K562 (cell line): ENCODE data around the gene TMEM158. TPM values are rescaled to one million over a fixed set of nuclear protein-coding genes. Genes with fewer than 3 reads are reported as not detected.
A peak's percentile ranks its signal among the peaks of the same experiment; 100 is the strongest.

Experiments used
- ATAC-seq: fragments of 200-7000 bp; cut with Tn5 transposase; 3 replicates; pipeline ENCODE4 v1.9.1; 2020; ENCODE audit warnings: moderate library complexity
- BruUV-seq: library from RNA; stranded (reverse); fragments of 400-500 nt; replicated peaks from 2 replicates; lab custom pipeline; 2021; lab: Mats Ljungman, UMichigan
- CTCF ChIA-PET: fragments of 300-600 bp; formaldehyde crosslinking; extraction: SDS; loops from one replicate; lab custom pipeline; 2021; ENCODE audit warnings: low intra/inter-chr PET ratio; lab: Yijun Ruan, JAX
- POLR2A ChIA-PET: fragments of 300-600, 350-650 bp; sonication (Branson Sonifier 250); formaldehyde crosslinking; extraction: SDS; loops from one replicate; lab custom pipeline; 2021; ENCODE audit warnings: antibody characterized with exemption, inconsistent platforms; lab: Yijun Ruan, JAX
- DNase-seq, 4 experiments: peaks; one replicate each; pipeline versions ENCODE4 v3.0.0 to v3.0.0-alpha.2; 2011 to 2018; ENCODE audit warnings: low spot score in 3 of 4, mixed read lengths in 3 of 4; ENCODE audit errors: extremely low read depth in 1 of 4
- FAIRE-seq: peaks from 2 replicates; lab custom pipeline; 2011; peaks lifted over from hg19 to GRCh38; lab: Jason Lieb, UNC
- H2AFZ ChIP-seq: 2 replicates; pipeline ENCODE4 v1.6.0; 2011; ENCODE audit warnings: low read depth, low read length, control low read depth, inconsistent platforms
- H3K27ac ChIP-seq: fragments of 200-600 bp; 3 replicates; pipeline ENCODE4 v1.8.0; 2011; ENCODE audit warnings: low read depth, mild to moderate bottlenecking, control low read depth, inconsistent platforms, low read length, moderate library complexity, mixed read lengths; ENCODE audit errors: extremely low read depth
- H3K27me3 ChIP-seq, 2 experiments: fragments of 300-600 bp in 1 of 2; 2 replicates in 1 of 2; 3 replicates in 1 of 2; pipeline versions ENCODE4 v1.6.0 to v1.8.0; 2011; ENCODE audit warnings: inconsistent platforms in 2 of 2, low read length in 2 of 2, mild to moderate bottlenecking in 1 of 2, mixed read lengths in 1 of 2, moderate library complexity in 1 of 2; ENCODE audit not compliant: control insufficient read depth in 2 of 2, insufficient read depth in 2 of 2
- H3K36me3 ChIP-seq: fragments of 300-600 bp; 3 replicates; pipeline ENCODE4 v1.8.0; 2011; ENCODE audit warnings: mild to moderate bottlenecking, low read length, inconsistent platforms; ENCODE audit not compliant: control insufficient read depth, insufficient read depth
- H3K4me1 ChIP-seq, 2 experiments: fragments of 200-600 bp in 1 of 2; replicated peaks in 1 of 2; 2 replicates in 1 of 2; 3 replicates in 1 of 2; pipeline versions ENCODE4 v1.5.1 to v1.8.0; 2011; ENCODE audit warnings: inconsistent platforms in 2 of 2, low read length in 2 of 2, mild to moderate bottlenecking in 1 of 2, mixed read lengths in 1 of 2, moderate library complexity in 1 of 2; ENCODE audit not compliant: control insufficient read depth in 2 of 2, insufficient read depth in 2 of 2
- H3K4me2 ChIP-seq: 2 replicates; pipeline ENCODE4 v1.6.1; 2011; ENCODE audit warnings: low read length, control low read depth, inconsistent platforms, mixed read lengths; ENCODE audit not compliant: insufficient read depth
- H3K4me3 ChIP-seq: fragments of 200-600 bp; sonication (generic), shearing (Covaris generic); 2 replicates; pipeline ENCODE4 v1.5.1; 2016; ENCODE audit warnings: control low read depth, inconsistent platforms
- H3K79me2 ChIP-seq: fragments of 200-600 bp; 3 replicates; pipeline ENCODE4 v1.8.0; 2011; ENCODE audit warnings: low read length, inconsistent platforms; ENCODE audit not compliant: control insufficient read depth, insufficient read depth
- H3K9ac ChIP-seq, 2 experiments: 2 replicates each; pipeline versions ENCODE4 v1.6.0 to v1.6.1; 2011; ENCODE audit warnings: low read depth in 2 of 2, low read length in 2 of 2, control low read depth in 1 of 2, inconsistent platforms in 1 of 2, mild to moderate bottlenecking in 1 of 2, mixed read lengths in 1 of 2; ENCODE audit not compliant: insufficient read depth in 1 of 2
- H3K9me1 ChIP-seq: one replicate; pipeline ENCODE4 v1.6.0; 2011; ENCODE audit warnings: inconsistent platforms, mild to moderate bottlenecking, low read length, moderate library complexity; ENCODE audit not compliant: control insufficient read depth, insufficient read depth
- H3K9me3 ChIP-seq: replicated peaks from 2 replicates; pipeline ENCODE4 v1.5.1; 2011; ENCODE audit warnings: low read depth, low read length, inconsistent platforms; ENCODE audit not compliant: control insufficient read depth, insufficient read depth
- H4K20me1 ChIP-seq: replicated peaks from 2 replicates; pipeline ENCODE4 v1.6.1; 2011; ENCODE audit warnings: low read length, inconsistent platforms, mixed read lengths; ENCODE audit not compliant: control insufficient read depth, insufficient read depth
- BCL6 ChIP-seq: fragments of 250-450 bp; sonication (Bioruptor Pico); IDR thresholded peaks from 2 replicates; pipeline ENCODE4 v1.4.0; 2020
- CBX5 ChIP-seq: IDR thresholded peaks from 2 replicates; pipeline ENCODE4 v1.6.1; 2014; ENCODE audit warnings: low read depth, borderline replicate concordance
- ELK1 ChIP-seq: sonication (generic); formaldehyde crosslinking; IDR thresholded peaks from 2 replicates; pipeline ENCODE4 v1.8.1; 2022; ENCODE audit warnings: missing genetic modification reagents
- FOXP1 ChIP-seq: sonication (generic); formaldehyde crosslinking; IDR thresholded peaks from 2 replicates; pipeline ENCODE4 v1.8.0; 2022; ENCODE audit warnings: mild to moderate bottlenecking, missing genetic modification reagents
- HDAC3 ChIP-seq: fragments of 450-650 bp; IDR thresholded peaks from 2 replicates; pipeline ENCODE4 v1.6.1; 2018; ENCODE audit warnings: borderline replicate concordance, mild to moderate bottlenecking, moderate library complexity; ENCODE audit not compliant: partially characterized antibody
- MAFF ChIP-seq: IDR thresholded peaks from 2 replicates; pipeline ENCODE4 v1.6.1; 2012; ENCODE audit warnings: low read length, improper control_type of control experiment
- OTX1 ChIP-seq: fragments of 450-650 bp; formaldehyde crosslinking; IDR thresholded peaks from 2 replicates; pipeline ENCODE4 v1.4.0; 2022; ENCODE audit warnings: mild to moderate bottlenecking
- RBM22 ChIP-seq: fragments of 200-400 bp; formaldehyde crosslinking; IDR thresholded peaks from 2 replicates; pipeline ENCODE4 v1.6.1; 2018; ENCODE audit warnings: low read length, low read depth; ENCODE audit not compliant: poor library complexity, severe bottlenecking
- TEAD4 ChIP-seq, 2 experiments: sonication (generic) in 1 of 2; formaldehyde crosslinking in 1 of 2; IDR thresholded peaks; 2 replicates each; pipeline versions ENCODE4 v1.6.1 to v1.8.0; 2012 to 2022; ENCODE audit warnings: borderline replicate concordance in 1 of 2, inconsistent platforms in 1 of 2, low read length in 1 of 2, mild to moderate bottlenecking in 1 of 2, missing genetic modification reagents in 1 of 2
- TGIF2 ChIP-seq: sonication (generic); formaldehyde crosslinking; IDR thresholded peaks from 2 replicates; pipeline ENCODE4 v1.8.1; 2022; ENCODE audit warnings: mild to moderate bottlenecking, missing genetic modification reagents, moderate library complexity
- ZMIZ1 ChIP-seq, 2 experiments: fragments of 150-350 bp in 1 of 2; IDR thresholded peaks; 2 replicates each; pipeline ENCODE4 v1.6.1; 2012 to 2016; ENCODE audit warnings: low read depth in 2 of 2, low read length in 2 of 2, mild to moderate bottlenecking in 1 of 2, moderate library complexity in 1 of 2
- ZNF561 ChIP-seq: fragments of 450-650 bp; formaldehyde crosslinking; conservative IDR thresholded peaks from 2 replicates; pipeline ENCODE4 v1.4.0; 2020; ENCODE audit warnings: mild to moderate bottlenecking, moderate library complexity
- ZNF830 ChIP-seq: fragments of 250-450 bp; sonication (Bioruptor Pico); IDR thresholded peaks from 2 replicates; pipeline ENCODE4 v1.5.0; 2021; ENCODE audit warnings: mild to moderate bottlenecking
- WGBS: fragments of 100-300 bp; shearing (Covaris generic); methylation state at CpG from one replicate; pipeline ENCODE4 v1.1.6; 2016; ENCODE audit warnings: low coverage, mixed read lengths; ENCODE audit not compliant: insufficient coverage; ENCODE audit errors: missing lambda C conversion rate; 5-methylcytosine and 5-hydroxymethylcytosine counted together
- in situ Hi-C: fragments of 300-500 bp; cut with MboI; formaldehyde crosslinking; loops from 4 replicates; pipeline ENCODE4 v1.15.0; 2018; ENCODE audit warnings: inconsistent platforms, mixed read lengths
- intact Hi-C: fragments of 100-400 bp; cut with micrococcal nuclease; formaldehyde crosslinking; loops from 2 replicates; pipeline ENCODE4 v1.14.2; 2022
- polyA plus RNA-seq, 8 experiments: library from polyadenylated mRNA; depleted of rRNA in 4 of 8; stranded (reverse) in 5 of 8; unstranded in 3 of 8; fragments of >200 nt; fragmentation: Nextera tagmentation in 2 of 8; fragmentation: Illumina TruSeq in 1 of 8; extraction: Ambion mirVana in 2 of 8; extraction: Trizol in 1 of 8; gene quantifications; 2 replicates each; pipeline versions ENCODE4 v1.2.1 to v1.2.3, GENCODE V29; 2011 to 2014; ENCODE audit warnings: inconsistent platforms in 1 of 8, missing spikeins in 1 of 8
- total RNA-seq, 7 experiments: library from RNA; depleted of rRNA in 6 of 7; stranded (reverse); fragments of >200 nt in 6 of 7; fragmentation: Illumina TruSeq in 2 of 7; extraction: Trizol in 2 of 7; gene quantifications; 2 replicates each; pipeline versions ENCODE4 v1.2.1 to v1.2.3, GENCODE V29; 2011 to 2021; ENCODE audit warnings: low replicate concordance in 1 of 7
- TF ChIP-seq, protein P1 (sequence below), 2 experiments: fragments of 450-650 bp; conservative IDR thresholded peaks; 2 replicates each; pipeline ENCODE4 v1.6.1; 2017; ENCODE audit warnings: mild to moderate bottlenecking in 2 of 2, moderate library complexity in 2 of 2
- TF ChIP-seq, protein P2 (sequence below), 2 experiments: fragments of 450-650 bp in 1 of 2; sonication (generic) in 1 of 2; formaldehyde crosslinking; conservative IDR thresholded peaks; 2 replicates each; pipeline versions ENCODE4 v1.4.0 to v1.8.1; 2020 to 2022; ENCODE audit warnings: mild to moderate bottlenecking in 1 of 2, missing genetic modification reagents in 1 of 2

Gene TMEM158
- total and polyA plus RNA-seq, 9 of the 15 experiments (the other 6 are each of a cell fraction or from before 2014, with no cell fraction given): 2.2 to 46.5 (median 8.4) TPM

DNA sequence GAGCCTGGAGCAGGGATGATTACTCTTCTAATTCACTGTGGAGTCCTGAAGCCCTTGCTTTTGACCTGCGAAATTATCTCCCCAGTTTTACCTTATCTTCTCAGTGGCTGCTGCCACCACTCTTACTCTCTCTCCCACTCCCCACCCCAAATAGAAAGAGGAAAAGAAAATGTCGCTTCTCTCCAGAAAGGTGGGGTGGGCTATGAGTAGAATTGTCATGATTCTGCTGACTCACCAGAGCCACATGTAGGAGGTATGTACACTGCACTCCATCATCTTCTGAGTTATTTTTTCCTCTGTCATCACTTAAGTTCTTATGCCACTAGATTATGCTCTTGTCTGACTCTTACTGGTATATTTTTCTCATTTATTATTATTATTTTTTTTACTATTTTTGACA, 43.9 kb upstream of the TMEM158 start:
- CTCF ChIA-PET: no interaction called here
- Histone ChIP-seq H3K4me1 (peaks cover 25 to 50% of the 10 kb centered on the region in 2 experiments), H3K4me2 (peak overlapping the region; percentile 8; the same call in 1 of the 2 replicates), H3K9me3 (peaks cover 6% of the 10 kb centered on the region; the same call in 1 of the 2 replicates), H3K36me3 (no peaks in the 10 kb centered on the region), H3K27ac (peak overlapping the region; percentile 75), H3K4me3 (no peak overlapping the region), H3K9me1 (peaks cover 7% of the 10 kb centered on the region), H3K79me2 (no peaks in the 10 kb centered on the region), H3K27me3 (no peaks in the 10 kb centered on the region), H2AFZ (peak overlapping the region; percentile 48), H3K9ac (no peak overlapping the region), H4K20me1 (no peaks in the 10 kb centered on the region)
- ATAC-seq (peak; percentile 66), DNase-seq (peak; percentile 42 to 86 (median 60)), FAIRE-seq (peak; percentile 80)
- POLR2A ChIA-PET: interaction anchor here (0.6 to 1.0 kb wide), 2 partner anchors 18 to 162 kb away, joined by 3 read pairs; no protein-coding TSS in a partner anchor
- BruUV-seq: no TSS peak
- intact Hi-C loops: loop anchor here (5.0 kb wide), 1 partner anchor 43 kb away; the partner anchor contains the start of gene TMEM158
- in situ Hi-C loops: no loop called here
- WGBS: 0% methylated on average over 2 of the region's 2 CpGs
- TF ChIP-seq CBX5 (0 out of 2 replicates have a peak, but pooled peaks have one; percentile 34), ZNF561 (CRISPR knock-in tag) (no peak), ZMIZ1 (IDR thresholded peaks at IDR 0.05; ENCODE audit: low read depth in 2 of 2, low read length in 2 of 2) (no peak), TEAD4 (IDR thresholded peaks at IDR 0.05; ENCODE audit: low read length) (peak; percentile 67), TEAD4 (CRISPR knock-in tag; IDR thresholded peaks at IDR 0.05; ENCODE audit: borderline replicate concordance) (no peak), RBM22 (no peak), OTX1 (CRISPR knock-in tag) (no peak), TGIF2 (CRISPR knock-in tag) (no peak), ZNF830 (CRISPR knock-in tag) (no peak), MAFF (peak; percentile 97), ELK1 (CRISPR knock-in tag) (no peak), HDAC3 (peak; percentile 50), BCL6 (no peak), FOXP1 (CRISPR knock-in tag) (no peak)
- TF ChIP-seq, protein P1, sequence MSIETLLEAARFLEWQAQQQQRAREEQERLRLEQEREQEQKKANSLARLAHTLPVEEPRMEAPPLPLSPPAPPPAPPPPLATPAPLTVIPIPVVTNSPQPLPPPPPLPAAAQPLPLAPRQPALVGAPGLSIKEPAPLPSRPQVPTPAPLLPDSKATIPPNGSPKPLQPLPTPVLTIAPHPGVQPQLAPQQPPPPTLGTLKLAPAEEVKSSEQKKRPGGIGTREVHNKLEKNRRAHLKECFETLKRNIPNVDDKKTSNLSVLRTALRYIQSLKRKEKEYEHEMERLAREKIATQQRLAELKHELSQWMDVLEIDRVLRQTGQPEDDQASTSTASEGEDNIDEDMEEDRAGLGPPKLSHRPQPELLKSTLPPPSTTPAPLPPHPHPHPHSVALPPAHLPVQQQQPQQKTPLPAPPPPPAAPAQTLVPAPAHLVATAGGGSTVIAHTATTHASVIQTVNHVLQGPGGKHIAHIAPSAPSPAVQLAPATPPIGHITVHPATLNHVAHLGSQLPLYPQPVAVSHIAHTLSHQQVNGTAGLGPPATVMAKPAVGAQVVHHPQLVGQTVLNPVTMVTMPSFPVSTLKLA (conservative IDR thresholded peaks at IDR 0.05): peak; percentile 35 to 58; a peak in 2 of 4 replicates
- TF ChIP-seq, protein P2, sequence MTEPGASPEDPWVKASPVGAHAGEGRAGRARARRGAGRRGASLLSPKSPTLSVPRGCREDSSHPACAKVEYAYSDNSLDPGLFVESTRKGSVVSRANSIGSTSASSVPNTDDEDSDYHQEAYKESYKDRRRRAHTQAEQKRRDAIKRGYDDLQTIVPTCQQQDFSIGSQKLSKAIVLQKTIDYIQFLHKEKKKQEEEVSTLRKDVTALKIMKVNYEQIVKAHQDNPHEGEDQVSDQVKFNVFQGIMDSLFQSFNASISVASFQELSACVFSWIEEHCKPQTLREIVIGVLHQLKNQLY (CRISPR knock-in tag; conservative IDR thresholded peaks at IDR 0.05): no peak
